Ovary (tissue), 9 donors: ENCODE measurements around the gene APOD. TPM values are rescaled to one million over a fixed set of nuclear protein-coding genes. Genes with fewer than 3 reads are reported as not detected.
"Not testable (repeated sequence)": the region's sequence is repeated elsewhere in the genome, so short reads cannot be mapped to it uniquely, and the experiment has no call there.

Experiments used
- DNase-seq, 5 donors: peaks; one replicate each; pipeline ENCODE4 v3.0.0-alpha.2; 2019 to 2020
- H3K27ac ChIP-seq, 2 donors: fragments of 200-600 bp; one replicate each; pipeline versions ENCODE4 v1.5.1 to v1.8.0; 2019 to 2022
- H3K27me3 ChIP-seq: fragments of 200-600 bp; one replicate; pipeline ENCODE4 v1.8.0; 2022
- H3K36me3 ChIP-seq: fragments of 200-600 bp; sonication (generic); one replicate; pipeline ENCODE4 v1.5.1; 2019
- H3K4me1 ChIP-seq: one replicate; pipeline ENCODE4 v1.8.1; 2013; ENCODE audit warnings: mild to moderate bottlenecking, moderate library complexity; ENCODE audit not compliant: insufficient read depth
- H3K4me3 ChIP-seq: fragments of 200-600 bp; sonication (generic); one replicate; pipeline ENCODE4 v1.5.1; 2017
- H3K9me3 ChIP-seq, 2 donors: fragments of 200-600 bp in 1 of 2; sonication (generic) in 1 of 2; one replicate each; pipeline versions ENCODE4 v1.5.1 to v1.8.1; 2013 to 2019; ENCODE audit warnings: mild to moderate bottlenecking in 1 of 2, moderate library complexity in 1 of 2
- CTCF ChIP-seq, 3 donors: fragments of 450-650 bp in 2 of 3; fragments of 200-600 bp in 1 of 3; IDR thresholded peaks; one replicate each; pipeline versions ENCODE4 v1.5.1 to v1.8.0; 2016 to 2022; ENCODE audit warnings: antibody characterized with exemption in 3 of 3, mild to moderate bottlenecking in 1 of 3
- EP300 ChIP-seq: sonication (generic); formaldehyde crosslinking; IDR thresholded peaks from one replicate; pipeline ENCODE4 v1.6.1; 2017; ENCODE audit warnings: antibody characterized with exemption
- POLR2A ChIP-seq: fragments of 450-650 bp; IDR thresholded peaks from one replicate; pipeline ENCODE4 v1.6.1; 2017; ENCODE audit warnings: antibody characterized with exemption, mild to moderate bottlenecking, moderate library complexity
- whole genome bisulfite sequencing, 3 donors: extraction: QIAGEN DNeasy Blood & Tissue Kit in 1 of 3; methylation state at CpG; one replicate each; pipeline versions ENCODE4 v1.1.5 to v1.1.7; 2013 to 2017; 5-methylcytosine and 5-hydroxymethylcytosine counted together
- intact Hi-C, 4 donors: fragments of 100-400 bp; cut with DNase I; formaldehyde crosslinking; loops; one replicate each; pipeline versions ENCODE4 v1.11.0 to v1.15.1; 2022 to 2023
- polyA plus RNA-seq, 2 donors: library from polyadenylated mRNA; stranded (reverse); fragments of 200-250 nt in 1 of 2; fragments of 350-450 nt in 1 of 2; fragmentation: Illumina TruSeq in 1 of 2; extraction: RNeasy Lipid Tissue Mini Kit (QIAGEN cat#74804) in 1 of 2; gene quantifications; one replicate each; pipeline ENCODE4 v1.2.3, GENCODE V29; 2013 to 2014
- total RNA-seq, 7 donors: library from RNA; depleted of rRNA in 2 of 7; stranded (reverse); fragments of >200 nt in 2 of 7; fragmentation: NEBNext Ultra II Directional in 3 of 7; extraction: Animal tissue kit (Norgen Biotek cat#: 25700) in 3 of 7; gene quantifications; one replicate each; pipeline versions ENCODE4 v1.1.0 to v1.2.4, GENCODE V29; 2016 to 2023
- donor health status: DM: no; HTN: no; CAD: no; lungs with moderate emphysema.
- donor health status: DM: no; HTN: no; CAD: no.
- donor health status: Bipolar disorder and iron deficiency.
- donor health status: DM: yes; HTN: yes; CAD: no.
- donor health status: DM: no; HTN: no; CAD: no.
- donor health status: DM: yes; HTN: yes; CAD: no.

The APOD gene
- total and polyA plus RNA-seq, 9 donors: 38.0 to 748 (median 101) TPM

GRCh38 chr3:195617784-195618659 is 34.3 kb upstream of the APOD start:
- not testable (repeated sequence) for H3K36me3 ChIP-seq, H3K27me3 ChIP-seq, H3K27ac ChIP-seq, H3K4me1 ChIP-seq, H3K9me3 ChIP-seq, H3K4me3 ChIP-seq
- 44 to 78% (median 45%) methylated on average over 21 to 25 of the region's 28 CpGs for WGBS, 3 donors
- peak in 2 of 5 donors; percentile 44 to 46 for DNase-seq
- intact Hi-C loops: loop anchor here in 1 of 4 donors (2.0 kb wide), 2 partner anchors 103 to 109 kb away; partner anchors contain the start of gene MUC20

DNA sequence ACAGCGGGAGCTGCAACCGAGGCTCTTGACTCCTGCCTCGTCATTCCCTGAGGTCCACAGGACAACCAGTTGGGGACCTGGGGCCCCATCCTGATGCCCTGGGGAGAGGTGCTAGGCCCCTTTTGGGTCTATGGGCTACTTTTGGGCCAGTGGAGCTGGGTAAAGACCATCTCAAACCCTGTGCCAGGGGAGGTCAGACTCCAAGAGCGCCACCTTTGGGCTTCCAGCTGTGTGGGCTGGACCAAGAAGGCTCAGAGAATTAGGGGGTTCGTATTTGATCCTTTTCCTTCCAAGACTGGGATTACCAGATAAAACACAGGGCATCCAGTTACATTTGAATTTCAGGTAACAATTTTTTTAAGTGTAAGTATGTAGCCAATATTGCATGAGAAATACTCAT is 33.4 kb upstream of the APOD start:
- H3K36me3 ChIP-seq, H3K9me3 ChIP-seq, H3K4me3 ChIP-seq, H3K27ac ChIP-seq, H3K4me1 ChIP-seq, H3K27me3 ChIP-seq, DNase-seq: not testable (repeated sequence)
- intact Hi-C loops: loop anchor here in 1 of 4 donors (2.0 kb wide), 1 partner anchor 104 kb away; the partner anchor contains the start of gene MUC20
- 72 to 93% (median 79%) methylated on average over 4 to 5 of the region's 5 CpGs for WGBS, 3 donors

DNA sequence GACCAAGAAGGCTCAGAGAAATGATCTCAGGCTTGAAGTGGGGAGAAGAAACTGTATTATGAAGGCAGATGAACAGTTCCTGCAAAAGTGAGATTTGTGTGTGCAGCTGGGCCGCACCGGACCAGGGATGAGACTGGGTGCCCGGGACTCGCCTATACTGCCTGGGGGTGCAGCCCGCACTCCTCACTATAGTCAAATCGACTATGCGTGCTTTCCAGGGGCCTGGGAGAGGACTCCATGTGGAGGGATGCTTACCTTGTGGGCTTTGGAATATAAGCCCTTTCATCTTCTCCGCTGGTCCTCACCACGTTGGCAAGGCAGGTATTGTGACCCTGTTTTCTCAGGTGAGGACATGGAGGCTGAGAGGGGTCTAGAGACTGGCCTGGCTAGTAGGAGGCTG is 32.9 kb upstream of the APOD start:
- intact Hi-C loops: loop anchor here in 1 of 4 donors (2.0 kb wide), 1 partner anchor 104 kb away; the partner anchor contains the start of gene MUC20

DNA sequence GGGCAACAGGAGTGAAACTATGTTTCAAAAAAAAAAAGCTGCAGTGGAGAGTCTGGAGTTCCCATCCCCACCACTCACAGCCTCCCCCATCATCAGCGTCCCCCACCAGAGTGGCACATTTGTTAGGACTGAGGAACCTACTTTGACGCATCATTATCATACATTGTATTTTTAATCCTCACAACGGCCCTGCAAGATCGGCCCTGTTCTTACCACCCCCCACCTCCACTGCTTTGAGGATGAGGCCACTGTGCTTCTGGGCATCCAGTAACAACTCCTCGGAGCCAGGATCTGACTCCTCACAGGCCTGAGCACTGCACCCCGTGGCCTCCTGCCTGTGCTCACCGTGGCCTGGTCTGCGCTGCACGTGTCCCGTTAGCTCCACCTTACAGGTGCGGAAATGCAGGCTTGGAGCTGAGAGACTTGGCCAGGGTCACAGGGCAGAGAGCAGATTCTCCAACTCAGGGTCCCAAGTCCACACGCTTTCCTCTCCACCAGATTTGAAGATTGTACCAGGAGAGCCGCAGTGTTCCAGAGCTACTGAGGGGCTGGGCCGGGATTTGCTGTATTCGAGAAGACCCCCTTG is 32.3 kb upstream of the APOD start:
- not testable (repeated sequence) for H3K4me3 ChIP-seq
- intact Hi-C loops: loop anchor here in 1 of 4 donors (2.0 kb wide), 1 partner anchor 105 kb away; the partner anchor contains the start of gene MUC20
- WGBS, 3 donors: 86 to 88% (median 87%) methylated on average over 5 to 8 of the region's 15 CpGs

More for the DNA sequence above, 32.9 kb upstream of the APOD start:
- H3K27ac ChIP-seq: no peak overlapping the region
- 80 to 95% (median 84%) methylated on average over 9 of the region's 9 CpGs for WGBS, 3 donors
- no peak for TF ChIP-seq EP300
- TF ChIP-seq CTCF (IDR thresholded peaks at IDR 0.05): no peak
- TF ChIP-seq POLR2A: no peak
- no peaks in the 10 kb centered on the region for H3K36me3 ChIP-seq
- H3K27me3 ChIP-seq: no peaks in the 10 kb centered on the region
- H3K4me3 ChIP-seq: no peak overlapping the region
- DNase-seq: no peak
- H3K9me3 ChIP-seq: no peaks in the 10 kb centered on the region
- peaks cover 6% of the 10 kb centered on the region for H3K4me1 ChIP-seq

DNA sequence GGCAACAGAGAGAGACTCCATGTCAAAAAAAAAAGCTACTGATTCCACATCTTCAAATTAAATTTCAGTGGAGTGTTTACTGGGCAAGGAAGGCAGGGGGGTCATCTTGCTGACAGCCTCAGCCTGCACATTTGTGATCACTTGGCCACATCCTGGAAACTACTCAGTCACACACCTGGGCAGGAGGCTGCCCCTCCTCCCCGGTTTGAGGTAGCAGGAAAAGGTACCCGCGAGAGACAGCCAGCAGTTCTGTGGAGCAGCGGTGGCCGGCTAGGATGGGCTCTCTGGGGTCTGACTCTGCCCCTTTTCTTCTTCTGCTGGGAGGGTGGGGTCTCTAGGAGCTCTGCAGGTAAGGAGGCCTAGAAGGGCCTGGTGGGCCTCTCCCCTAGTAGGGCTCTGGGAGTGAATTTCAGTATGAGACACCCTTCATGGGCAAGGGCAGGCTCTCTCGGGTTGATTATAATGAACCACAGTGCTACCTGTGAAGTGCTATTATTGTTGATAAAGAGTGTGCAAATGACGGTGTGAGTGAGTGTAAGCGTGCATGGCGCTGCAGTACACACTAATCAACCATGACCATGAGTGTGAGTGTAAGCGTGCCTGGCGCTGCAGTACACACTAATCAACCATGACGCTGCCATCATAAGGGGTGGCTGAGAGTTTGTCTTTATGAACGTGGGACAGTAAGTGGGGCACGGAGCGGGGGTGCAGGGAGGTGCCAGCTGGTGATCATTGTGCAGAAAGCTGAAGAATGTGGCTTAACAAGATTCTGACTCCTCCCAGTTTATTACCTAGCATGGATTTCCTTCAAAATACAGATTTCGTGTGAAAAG is 31.1 kb upstream of the APOD start:
- intact Hi-C loops, H3K27ac ChIP-seq: not testable (repeated sequence)
- 87 to 90% (median 87%) methylated on average over 13 to 15 of the region's 16 CpGs for WGBS, 3 donors

More for the DNA sequence above, 32.3 kb upstream of the APOD start:
- not testable (repeated sequence) for DNase-seq, H3K4me1 ChIP-seq, H3K9me3 ChIP-seq, H3K36me3 ChIP-seq, H3K27me3 ChIP-seq, H3K27ac ChIP-seq

DNA sequence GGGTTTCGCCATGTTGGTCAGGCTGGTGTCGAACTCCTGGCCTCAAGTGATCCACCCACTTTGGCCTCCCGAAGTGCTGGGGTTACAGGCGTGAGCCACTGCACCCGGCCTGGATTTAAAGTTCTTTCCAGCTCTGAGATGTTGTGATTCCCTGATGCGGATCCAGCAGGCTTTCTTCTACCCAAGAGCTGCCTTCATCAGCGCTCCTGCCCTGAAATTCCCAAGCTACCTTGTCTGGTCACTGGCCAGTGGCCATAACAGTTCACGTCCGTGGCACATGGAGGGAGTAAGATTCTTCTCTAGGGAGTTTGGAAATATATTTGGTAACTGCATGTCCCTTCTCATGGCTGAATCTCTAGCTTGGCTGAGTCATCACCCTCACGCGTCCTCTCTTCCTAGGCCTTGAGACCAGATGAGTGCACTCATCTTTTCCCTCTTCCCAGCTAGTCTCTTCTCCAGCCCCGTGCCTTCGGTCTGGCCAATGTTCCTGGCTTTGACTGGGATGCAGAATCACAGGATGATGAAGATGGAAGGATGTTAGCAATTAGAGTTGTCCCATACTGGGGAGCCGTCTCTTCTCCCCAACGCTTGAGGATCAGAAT is 29.8 kb upstream of the APOD start:
- Histone ChIP-seq H3K4me3 (no peak overlapping the region), H3K36me3 (no peaks in the 10 kb centered on the region), H3K27me3 (no peaks in the 10 kb centered on the region), H3K27ac (no peak overlapping the region), H3K4me1 (peaks cover 6% of the 10 kb centered on the region), H3K9me3 (no peaks in the 10 kb centered on the region)
- 69 to 91% (median 72%) methylated on average over 15 of the region's 15 CpGs for WGBS, 3 donors
- DNase-seq: no peak
- intact Hi-C loops: no loop called here
- TF ChIP-seq POLR2A (no peak), CTCF (IDR thresholded peaks at IDR 0.05) (no peak), EP300 (no peak)

More for the DNA sequence above, 31.1 kb upstream of the APOD start:
- not testable (repeated sequence) for H3K9me3 ChIP-seq, H3K36me3 ChIP-seq, H3K27me3 ChIP-seq, DNase-seq, H3K4me3 ChIP-seq, H3K4me1 ChIP-seq
